ELR (cell line): Measurements from ENCODE around the gene EDAR.
A peak's percentile ranks its signal among the peaks of the same experiment; 100 is the strongest.

Experiments used
- DNase-seq: peaks from one replicate; pipeline ENCODE4 v3.0.0-alpha.2; 2015; ENCODE audit warnings: low read depth

Gene EDAR

GRCh38 chr2:108923736-108924579 is 65.1 kb downstream of the EDAR start:
- no peak for DNase-seq

DNA sequence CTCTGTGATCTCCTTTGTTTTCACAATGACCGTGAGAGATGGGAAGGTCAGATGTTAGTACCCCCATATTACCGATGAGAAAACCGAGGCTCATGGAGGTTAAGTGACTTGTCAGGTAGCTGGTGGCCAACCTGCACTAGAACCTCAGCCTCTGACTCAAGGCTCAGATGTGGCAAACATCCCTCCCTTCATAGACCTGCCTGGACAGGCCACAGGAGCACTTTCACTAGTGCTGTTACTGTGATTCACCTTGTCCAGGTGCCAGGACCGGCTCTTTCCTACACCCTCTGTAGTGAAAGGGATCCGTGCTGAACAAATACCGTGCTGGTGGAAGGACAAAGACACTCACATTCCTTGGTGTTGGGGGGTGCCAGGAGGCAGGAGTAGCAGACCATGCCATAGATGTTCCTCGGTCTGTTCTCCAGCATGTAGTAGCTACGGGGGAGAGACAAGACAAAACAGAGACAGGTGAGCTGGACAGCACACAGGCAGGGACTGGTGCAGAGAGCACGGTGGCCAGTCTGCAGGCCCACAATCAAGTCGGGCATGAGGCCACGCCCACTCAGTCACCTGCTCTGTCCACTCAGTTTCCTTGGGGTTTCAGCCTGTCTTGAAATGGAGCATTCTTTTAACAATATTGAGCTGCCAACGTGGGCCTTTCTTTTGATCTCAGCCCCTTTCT is 65.9 kb downstream of the EDAR start:
- no peak for DNase-seq

GRCh38 chr2:108922141-108922915 is 66.7 kb downstream of the EDAR start:
- peak; percentile 65 for DNase-seq

- no peak for DNase-seq
Measured at GRCh38 chr2:108921096-108922030, 67.7 kb downstream of the EDAR start.

DNA sequence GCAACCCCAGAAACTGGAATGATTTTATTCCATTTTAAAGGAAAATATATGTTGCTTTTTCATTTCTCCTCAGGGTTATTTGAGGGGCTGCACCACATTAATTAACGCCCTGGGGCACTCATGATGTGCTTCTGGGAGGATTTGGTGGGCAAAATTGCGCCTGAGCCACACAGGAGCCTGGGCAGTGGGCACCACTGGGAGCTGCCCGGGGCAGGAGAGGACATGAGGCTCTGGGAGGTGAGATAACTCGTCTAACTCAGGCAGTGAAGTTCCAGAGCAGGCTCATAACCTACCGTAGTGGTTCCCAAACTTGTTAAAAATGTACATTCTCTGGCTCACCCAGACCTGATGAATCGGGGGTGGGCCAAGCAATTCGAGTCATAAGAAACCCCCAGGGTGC is 68.3 kb downstream of the EDAR start:
- DNase-seq: no peak

DNA sequence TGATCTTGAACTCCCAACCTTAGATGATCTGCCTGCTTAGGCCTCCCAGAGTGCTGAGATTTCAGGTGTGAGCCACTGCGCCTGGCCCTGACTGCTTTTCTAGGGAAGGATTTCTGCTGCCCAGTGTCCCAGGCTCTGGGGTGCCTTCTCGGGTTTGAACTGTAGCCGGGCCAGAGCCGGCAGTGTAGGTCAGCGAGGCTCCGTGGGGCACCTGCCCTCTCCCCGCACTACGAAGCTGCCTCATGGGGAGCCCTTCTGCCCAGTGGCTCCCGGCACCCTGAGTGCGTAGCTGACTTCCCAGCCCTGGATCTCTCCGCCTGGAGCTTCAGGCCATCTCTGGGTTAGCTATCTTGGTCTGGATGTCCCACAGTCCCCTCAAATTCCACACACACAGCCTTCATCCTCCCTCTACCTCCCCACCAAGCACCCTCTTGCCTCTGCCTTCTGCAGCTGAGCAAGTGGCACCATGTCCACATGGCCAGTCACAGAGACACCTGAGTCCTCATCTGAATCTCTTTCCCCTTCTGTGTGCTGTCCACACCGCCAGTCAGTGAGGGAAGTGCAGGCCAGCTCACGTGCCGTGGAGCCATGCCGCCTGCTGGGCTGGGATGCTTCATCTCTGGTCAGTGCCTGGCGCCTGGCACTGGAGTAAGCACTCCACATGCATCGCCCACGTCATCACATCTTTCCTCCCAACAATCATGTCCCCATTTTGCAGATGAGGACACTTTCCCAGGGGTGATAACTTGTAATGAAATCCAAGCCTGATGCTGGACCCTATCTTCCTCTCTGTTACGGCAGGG is 69.2 kb downstream of the EDAR start:
- no peak for DNase-seq

DNA sequence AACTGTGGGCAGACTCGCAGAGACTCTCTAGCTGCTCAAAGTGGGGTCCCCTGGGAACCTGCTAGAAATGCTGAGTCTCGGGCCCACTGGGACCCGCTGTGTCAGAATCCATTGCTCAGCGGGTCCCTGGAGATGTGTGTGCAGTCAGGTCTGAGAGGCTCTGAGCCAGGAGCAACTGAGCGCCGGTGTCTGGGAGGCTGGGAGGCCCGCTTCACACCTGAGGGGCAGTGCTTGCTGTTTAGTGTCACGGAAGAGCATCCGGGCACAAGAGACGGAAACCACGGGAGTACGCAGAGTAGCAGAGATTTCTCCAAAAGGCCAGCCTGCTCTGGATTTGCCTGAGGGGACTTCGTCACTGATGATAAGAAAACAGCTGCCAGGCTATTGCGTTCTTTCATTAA is 70.1 kb downstream of the EDAR start:
- DNase-seq: no peak

- DNase-seq: no peak
Measured at GRCh38 chr2:108918156-108918874, 70.7 kb downstream of the EDAR start.

DNA sequence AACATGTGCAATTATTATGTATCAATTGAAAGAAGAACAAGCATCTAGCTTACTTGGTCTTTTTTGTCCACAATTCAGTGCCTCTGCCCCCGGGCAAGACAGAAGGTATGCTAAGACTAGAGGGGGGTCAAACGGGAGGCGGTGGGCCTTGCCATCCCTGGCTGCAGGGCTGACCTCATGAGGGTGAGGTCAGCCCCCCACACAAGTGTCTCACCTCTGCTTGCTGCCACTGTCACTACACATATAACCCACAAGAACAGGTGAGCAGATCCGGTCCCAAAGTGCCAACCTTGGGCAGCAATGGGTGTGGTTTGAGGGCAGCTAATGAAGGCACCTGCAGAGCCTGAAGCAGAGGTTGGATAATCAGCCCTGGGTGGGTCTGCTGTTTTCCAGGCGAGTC is 71.5 kb downstream of the EDAR start:
- no peak for DNase-seq

DNA sequence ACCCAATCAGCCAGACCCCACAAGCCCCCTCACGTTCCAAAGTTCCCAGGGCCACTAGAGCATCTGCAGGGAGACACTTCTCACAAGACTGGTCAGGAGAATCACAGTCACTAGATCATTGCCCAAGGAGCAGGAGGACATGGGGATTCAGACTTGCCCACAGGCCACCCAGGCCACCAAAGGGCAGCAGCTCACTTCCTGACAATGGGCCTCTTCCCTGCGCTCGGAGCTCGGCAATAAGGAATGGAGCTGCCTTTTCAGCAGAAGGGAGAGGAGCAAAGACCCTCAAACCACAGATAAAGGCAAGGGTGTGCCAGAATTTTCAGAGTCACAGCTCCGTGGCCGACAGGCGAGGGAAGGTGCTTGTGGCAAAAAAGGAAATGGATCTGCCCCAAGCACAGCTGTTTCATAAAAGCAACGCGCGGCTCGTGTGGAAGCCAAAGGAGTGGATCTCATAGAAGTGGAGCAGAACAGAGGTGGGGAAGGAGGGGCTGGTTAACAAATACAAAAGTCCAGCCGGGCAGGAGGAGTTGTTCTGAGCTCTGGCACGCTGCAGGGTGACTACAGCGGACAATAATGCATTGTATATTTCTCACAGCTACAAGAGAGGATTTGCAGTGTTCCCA is 72.1 kb downstream of the EDAR start:
- peak; percentile 9 for DNase-seq

- no peak for DNase-seq
Measured at GRCh38 chr2:108916122-108916795, 72.8 kb downstream of the EDAR start.

GRCh38 chr2:108912629-108912902 is 76.5 kb downstream of the EDAR start:
- DNase-seq: no peak

GRCh38 chr2:108911807-108912628 is 77.0 kb downstream of the EDAR start:
- no peak for DNase-seq

DNA sequence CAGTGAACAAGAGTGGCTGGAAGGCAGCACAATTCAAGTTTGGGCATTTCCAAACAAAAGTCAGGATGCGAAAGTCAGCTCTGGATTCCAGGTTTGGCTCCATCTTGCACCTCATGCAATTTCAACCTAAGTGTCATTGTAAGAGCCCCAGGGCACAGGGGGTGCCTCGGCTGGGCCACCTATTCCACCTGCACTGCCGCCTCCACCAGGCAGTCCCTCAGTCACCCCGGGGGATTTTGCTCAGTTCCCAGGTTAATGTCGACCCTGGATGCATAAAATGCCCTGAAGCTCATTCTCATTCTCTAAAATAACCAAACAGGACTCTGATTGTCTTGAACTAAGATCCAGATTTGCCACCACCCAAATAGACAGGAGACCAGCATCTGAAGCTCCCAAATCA is 77.6 kb downstream of the EDAR start:
- no peak for DNase-seq

DNA sequence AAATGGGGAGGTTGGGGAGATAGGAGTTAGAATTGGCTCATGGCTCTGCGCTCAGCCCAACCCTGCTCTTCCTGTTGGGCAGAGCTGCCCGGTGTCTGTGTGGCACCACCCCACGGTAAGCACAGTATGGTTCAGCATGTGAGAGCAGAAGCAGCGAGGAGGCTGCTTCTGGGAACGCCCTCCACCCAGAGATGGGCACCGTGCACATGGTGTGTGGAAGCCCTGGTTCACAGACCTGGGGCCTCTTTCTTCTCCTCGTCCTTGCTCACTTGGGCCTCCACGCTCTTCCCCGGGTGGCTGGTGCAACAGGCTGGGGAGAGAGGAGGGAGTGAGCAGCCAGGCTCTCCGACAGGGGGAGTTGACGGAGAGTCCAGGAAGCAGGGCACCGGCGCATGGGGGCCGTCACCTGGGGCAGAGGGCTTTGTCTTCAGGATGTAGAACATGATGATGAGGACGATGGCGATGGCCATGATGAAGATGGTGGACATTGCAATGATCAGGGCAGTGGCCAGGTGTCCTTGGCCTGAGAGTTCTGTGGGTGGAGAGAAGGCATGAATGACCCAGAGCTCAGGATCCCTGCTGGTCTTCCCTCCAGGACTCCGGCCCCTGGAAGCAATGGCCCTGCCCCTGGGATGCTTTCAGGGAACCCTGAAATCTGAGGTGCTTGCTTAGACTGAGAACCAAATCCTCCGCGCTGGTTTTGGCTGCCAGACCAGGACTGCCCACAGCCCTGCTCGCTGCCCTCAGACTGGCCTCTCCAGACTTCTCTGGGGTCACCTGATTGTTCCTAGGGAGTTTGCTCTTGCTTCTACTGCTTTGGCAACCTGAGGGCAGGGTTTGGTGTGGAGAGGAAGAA is 78.3 kb downstream of the EDAR start:
- no peak for DNase-seq

GRCh38 chr2:108910011-108910431 is 79.0 kb downstream of the EDAR start:
- DNase-seq: no peak

DNA sequence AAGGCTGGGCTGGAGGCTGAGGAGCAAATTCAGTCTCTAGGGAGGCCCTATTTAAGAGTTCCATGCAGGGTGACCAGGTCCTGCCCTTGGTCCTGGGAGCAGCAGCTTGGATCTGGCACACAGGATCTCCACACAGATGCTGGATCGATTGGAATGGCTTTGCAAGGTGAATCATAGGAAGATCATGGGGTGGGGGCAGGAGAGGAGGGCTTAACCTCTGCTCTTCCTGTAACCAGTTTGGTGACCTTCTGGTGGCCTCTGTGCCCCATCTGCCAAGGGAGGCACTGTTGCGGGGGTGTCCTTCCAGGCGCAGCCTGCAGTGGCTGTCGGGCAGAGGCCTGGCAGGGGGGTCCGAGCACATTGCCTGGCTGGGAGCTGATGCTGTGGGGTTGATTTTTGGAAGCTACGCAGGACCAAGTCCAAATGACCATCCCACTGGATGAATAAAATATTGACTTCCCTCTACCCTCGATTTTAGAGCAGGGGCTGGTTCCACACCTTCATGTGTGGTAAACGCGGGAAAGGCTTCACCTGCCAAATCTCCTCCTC is 79.7 kb downstream of the EDAR start:
- no peak for DNase-seq
